ENCODE results near the gene PCMT1. TPM values are rescaled to one million over a fixed set of nuclear protein-coding genes. Genes with fewer than 3 reads are reported as not detected.

PCMT1 gene
- total and polyA plus RNA-seq, 2 of the 13 experiments (the other 11 are each of a cell fraction or from before 2014, with no cell fraction given), result 112 to 169 TPM

- Histone ChIP-seq H3K27me3 (ENCODE audit: control insufficient read depth in 1 of 2, insufficient read depth in 2 of 2, low read length in 2 of 2) (no peaks in the 10 kb centered on the region), H3K4me2 (ENCODE audit: low read depth, low read length) (no peak overlapping the region), H3K9ac (ENCODE audit: insufficient read depth, low read depth, low read length) (no peak overlapping the region), H3K9me3 (ENCODE audit: low read length) (no peaks in the 10 kb centered on the region), H3K79me2 (ENCODE audit: insufficient read depth, low read length) (no peaks in the 10 kb centered on the region), H4K20me1 (ENCODE audit: insufficient read depth, low read length) (no peaks in the 10 kb centered on the region), H3K4me1 (ENCODE audit: insufficient read depth, low read length) (peaks cover 26% of the 10 kb centered on the region), H3K4me3 (replicated peaks in 1 of 3; ENCODE audit: insufficient read depth in 1 of 3, low read depth in 2 of 3, low read length in 3 of 3) (no peak overlapping the region), H3K27ac (ENCODE audit: extremely low read length, insufficient read depth, low read length) (no peak overlapping the region), H3K36me3 (replicated peaks in 1 of 2; ENCODE audit: control insufficient read depth in 1 of 2, insufficient read depth in 2 of 2, low read length in 2 of 2) (peaks cover 5 to 12% of the 10 kb centered on the region in 2 experiments; a peak in 3 of 5 replicates), H2AFZ (ENCODE audit: low read length) (no peak overlapping the region)
- no peak for FAIRE-seq
- ATAC-seq, result no peak
- ChIA-PET POLR2A (no interaction called here), CTCF (ENCODE audit: low intra/inter-chr PET ratio, low total read pairs) (interaction anchor here (1.4 to 2.7 kb wide), 4 partner anchors 31 to 96 kb away, joined by 7 to 50 read pairs (median 18); partner anchors contain the start of gene LRP11)
- TF ChIP-seq HMGXB4 (CRISPR knock-in tag; IDR thresholded peaks at IDR 0.05; ENCODE audit: borderline replicate concordance in 1 of 2, low read depth in 1 of 2), result no peak
- no peak for TF ChIP-seq ZGPAT (CRISPR knock-in tag; IDR thresholded peaks at IDR 0.05)
- no peak for TF ChIP-seq RFX5 (IDR thresholded peaks at IDR 0.05; ENCODE audit: low read depth, low read length)
- in situ Hi-C loops (cut with HindIII; ENCODE audit: extremely low pct_ligation_motif_present, low pct_unique_long_range_greater_than_20kb), result no loop called here
- DNase-seq (ENCODE audit: low spot score), result no peak
- WGBS (ENCODE audit: low lambda C conversion rate), result 99% methylated on average over 3 of the region's 3 CpGs
- intact Hi-C loops (cut with micrococcal nuclease; ENCODE audit: unreplicated experiment), result loop anchor here (1.0 to 5.0 kb wide), 3 partner anchors 32 to 186 kb away; partner anchors contain the start of gene KATNA1
- no TSS peak for BruUV-seq (replicated peaks)
Measured at GRCh38 chr6:149833651-149834050, 84.1 kb downstream of the PCMT1 start.
